ENCODE measurements around the gene MGLL. TPM values are rescaled to one million over a fixed set of nuclear protein-coding genes. Genes with fewer than 3 reads are reported as not detected.

Gene MGLL
- total and polyA plus RNA-seq, 7 donors: 24.7 to 220 (median 46.8) TPM

GRCh38 chr3:127714125-127714571, 108.2 kb downstream of the MGLL start:
- H3K4me1 ChIP-seq: peaks cover 0 to 57% (median 37%) of the 10 kb centered on the region in 4 donors
- H3K9me3 ChIP-seq: no peaks in the 10 kb centered on the region
- 73 to 82% methylated on average over 10 of the region's 10 CpGs for WGBS, 2 donors
- TF ChIP-seq POLR2AphosphoS5 (IDR thresholded peaks at IDR 0.05) (no peak), POLR2A (IDR thresholded peaks at IDR 0.05) (no peak), EP300 (IDR thresholded peaks at IDR 0.05) (no peak)
- TF ChIP-seq, protein P1, sequence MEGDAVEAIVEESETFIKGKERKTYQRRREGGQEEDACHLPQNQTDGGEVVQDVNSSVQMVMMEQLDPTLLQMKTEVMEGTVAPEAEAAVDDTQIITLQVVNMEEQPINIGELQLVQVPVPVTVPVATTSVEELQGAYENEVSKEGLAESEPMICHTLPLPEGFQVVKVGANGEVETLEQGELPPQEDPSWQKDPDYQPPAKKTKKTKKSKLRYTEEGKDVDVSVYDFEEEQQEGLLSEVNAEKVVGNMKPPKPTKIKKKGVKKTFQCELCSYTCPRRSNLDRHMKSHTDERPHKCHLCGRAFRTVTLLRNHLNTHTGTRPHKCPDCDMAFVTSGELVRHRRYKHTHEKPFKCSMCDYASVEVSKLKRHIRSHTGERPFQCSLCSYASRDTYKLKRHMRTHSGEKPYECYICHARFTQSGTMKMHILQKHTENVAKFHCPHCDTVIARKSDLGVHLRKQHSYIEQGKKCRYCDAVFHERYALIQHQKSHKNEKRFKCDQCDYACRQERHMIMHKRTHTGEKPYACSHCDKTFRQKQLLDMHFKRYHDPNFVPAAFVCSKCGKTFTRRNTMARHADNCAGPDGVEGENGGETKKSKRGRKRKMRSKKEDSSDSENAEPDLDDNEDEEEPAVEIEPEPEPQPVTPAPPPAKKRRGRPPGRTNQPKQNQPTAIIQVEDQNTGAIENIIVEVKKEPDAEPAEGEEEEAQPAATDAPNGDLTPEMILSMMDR (IDR thresholded peaks at IDR 0.05): no peak
- no peak overlapping the region for H3K4me3 ChIP-seq
- H3K36me3 ChIP-seq: no peaks in the 10 kb centered on the region
- peak overlapping the region in 3 of 4 donors; percentile 29 to 49 (median 40) for H3K27ac ChIP-seq
- intact Hi-C loops (cut with DNase I): loop anchor here (5.0 kb wide), 1 partner anchor 38 kb away; no protein-coding TSS in a partner anchor
- no peak for DNase-seq
- H3K27me3 ChIP-seq: no peaks in the 10 kb centered on the region

DNA sequence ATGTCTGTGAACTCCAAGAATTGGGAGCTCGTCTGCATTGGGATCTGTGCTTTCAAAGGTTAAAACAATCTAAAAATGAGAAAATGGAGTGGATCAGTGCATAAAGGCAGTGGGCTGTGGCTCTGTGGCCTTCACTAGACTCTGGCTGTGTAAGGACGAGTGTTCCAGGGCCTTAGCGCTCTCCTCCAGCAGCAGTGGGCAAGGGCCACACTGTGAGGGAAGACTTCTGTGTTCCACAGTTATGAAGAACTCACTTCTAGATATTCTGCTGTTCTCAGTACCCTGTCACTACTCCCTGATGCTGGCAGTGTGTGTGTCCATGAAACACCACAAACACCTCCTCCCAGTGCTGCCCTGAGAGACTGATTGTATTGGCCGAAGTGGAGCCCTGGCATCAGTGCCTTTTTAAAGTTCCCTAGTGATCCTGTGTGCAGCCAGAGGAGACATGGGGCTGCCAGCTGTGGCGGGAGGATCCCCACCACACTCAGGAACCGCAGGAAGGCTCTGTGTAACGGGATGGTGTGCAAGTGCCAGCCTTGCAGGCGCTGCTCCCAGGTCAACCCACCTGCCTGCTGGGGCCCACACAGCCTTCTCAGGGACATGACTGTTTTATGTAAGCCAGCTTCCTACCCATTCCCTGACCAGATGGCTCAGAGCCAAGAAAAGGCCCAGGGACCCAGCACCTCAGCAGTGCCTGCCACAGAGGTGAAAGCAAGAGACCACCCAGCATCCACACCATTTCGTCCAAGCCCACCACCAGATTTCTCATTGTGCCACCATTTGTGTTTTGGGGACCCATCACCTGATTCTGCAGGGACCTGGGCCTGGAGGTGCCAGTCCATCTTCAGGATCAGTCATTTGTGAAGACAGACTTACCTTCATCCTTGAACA, 109.2 kb downstream of the MGLL start:
- DNase-seq: no peak
- intact Hi-C loops (cut with DNase I): loop anchor here (5.0 kb wide), 1 partner anchor 39 kb away; no protein-coding TSS in a partner anchor
- Histone ChIP-seq H3K27ac (peak overlapping the region in 3 of 4 donors; percentile 41 to 60 (median 49)), H3K9me3 (no peaks in the 10 kb centered on the region), H3K27me3 (no peaks in the 10 kb centered on the region), H3K4me1 (peaks cover 0 to 57% (median 40%) of the 10 kb centered on the region in 4 donors), H3K36me3 (no peaks in the 10 kb centered on the region), H3K4me3 (no peak overlapping the region)
- TF ChIP-seq, protein P1 (IDR thresholded peaks at IDR 0.05): no peak
- TF ChIP-seq POLR2AphosphoS5 (IDR thresholded peaks at IDR 0.05) (no peak), EP300 (IDR thresholded peaks at IDR 0.05) (no peak), POLR2A (IDR thresholded peaks at IDR 0.05) (no peak)
- 85 to 91% methylated on average over 9 of the region's 9 CpGs for WGBS, 2 donors

DNA sequence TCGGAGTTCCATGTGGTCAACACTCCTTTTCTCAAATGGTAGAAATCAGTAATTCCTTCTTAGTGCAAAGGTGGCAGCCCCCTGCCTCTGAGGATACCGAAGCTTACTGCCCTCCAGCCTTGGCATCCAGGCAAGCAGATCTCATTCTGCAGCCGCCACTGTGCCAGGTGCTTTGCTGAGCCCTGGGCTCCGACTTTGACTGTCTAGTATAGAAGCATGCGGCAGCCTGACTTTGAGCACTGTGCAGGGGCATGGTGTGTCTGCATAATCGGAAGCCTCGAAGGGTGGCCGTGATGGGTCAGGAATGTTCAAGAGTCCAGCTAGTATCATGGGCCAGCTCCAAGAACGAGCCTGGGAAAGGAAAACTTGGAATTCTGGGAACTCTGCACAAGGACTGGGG, 109.9 kb downstream of the MGLL start:
- DNase-seq: peak; percentile 35
- peaks cover 0 to 57% (median 44%) of the 10 kb centered on the region in 4 donors for H3K4me1 ChIP-seq

GRCh38 chr3:127711896-127712295, 110.4 kb downstream of the MGLL start:
- peak; percentile 56 for DNase-seq
- peak overlapping the region in 1 of 4 donors; percentile 85 for H3K27ac ChIP-seq
- WGBS, 2 donors: 94 to 95% methylated on average over 14 of the region's 14 CpGs
- no peak overlapping the region for H3K4me3 ChIP-seq
- TF ChIP-seq POLR2A (IDR thresholded peaks at IDR 0.05): no peak
- no peak for TF ChIP-seq POLR2AphosphoS5 (IDR thresholded peaks at IDR 0.05)
- TF ChIP-seq, protein P1 (IDR thresholded peaks at IDR 0.05): no peak
- TF ChIP-seq EP300 (IDR thresholded peaks at IDR 0.05): no peak
- intact Hi-C loops (cut with DNase I): loop anchor here (5.0 kb wide), 1 partner anchor 40 kb away; no protein-coding TSS in a partner anchor
- H3K4me1 ChIP-seq: peaks cover 0 to 57% (median 44%) of the 10 kb centered on the region in 4 donors
- no peaks in the 10 kb centered on the region for H3K9me3 ChIP-seq
- H3K36me3 ChIP-seq: no peaks in the 10 kb centered on the region
- no peaks in the 10 kb centered on the region for H3K27me3 ChIP-seq

More for the DNA sequence above, 109.9 kb downstream of the MGLL start:
- H3K27me3 ChIP-seq: no peaks in the 10 kb centered on the region
- no peaks in the 10 kb centered on the region for H3K9me3 ChIP-seq
- H3K27ac ChIP-seq: peak overlapping the region in 3 of 4 donors; percentile 41 to 60 (median 49)
- WGBS, 2 donors: 90 to 93% methylated on average over 9 of the region's 9 CpGs
- no peaks in the 10 kb centered on the region for H3K36me3 ChIP-seq
- TF ChIP-seq POLR2A (IDR thresholded peaks at IDR 0.05) (no peak), POLR2AphosphoS5 (IDR thresholded peaks at IDR 0.05) (no peak), EP300 (IDR thresholded peaks at IDR 0.05) (no peak)
- TF ChIP-seq, protein P1 (IDR thresholded peaks at IDR 0.05): no peak
- H3K4me3 ChIP-seq: no peak overlapping the region
- intact Hi-C loops (cut with DNase I): loop anchor here (5.0 kb wide), 1 partner anchor 40 kb away; no protein-coding TSS in a partner anchor
